Vagina (tissue), 2 donors: ENCODE results near the gene EHMT2.

Experiments used
- POLR2A ChIP-seq, 2 donors: fragments of 450-650 bp; IDR thresholded peaks; one replicate each; pipeline ENCODE4 v1.6.1; 2017; ENCODE audit warnings: antibody characterized with exemption in 2 of 2, mild to moderate bottlenecking in 2 of 2, moderate library complexity in 2 of 2
- POLR2AphosphoS5 ChIP-seq, 2 donors: sonication (generic); formaldehyde crosslinking; IDR thresholded peaks; one replicate each; pipeline ENCODE4 v1.9.0; 2017; ENCODE audit warnings: antibody characterized with exemption in 2 of 2, mild to moderate bottlenecking in 2 of 2, low read depth in 1 of 2; ENCODE audit not compliant: insufficient read depth in 1 of 2
- TF ChIP-seq, protein P1 (sequence below), 3 experiments: fragments of 450-650 bp in 2 of 3; fragments of 200-600 bp in 1 of 3; sonication (generic) in 1 of 3; IDR thresholded peaks; one replicate each; pipeline ENCODE4 v1.5.1; 2017 to 2019; ENCODE audit warnings: antibody characterized with exemption in 3 of 3, mild to moderate bottlenecking in 2 of 3, moderate library complexity in 2 of 3

DNA sequence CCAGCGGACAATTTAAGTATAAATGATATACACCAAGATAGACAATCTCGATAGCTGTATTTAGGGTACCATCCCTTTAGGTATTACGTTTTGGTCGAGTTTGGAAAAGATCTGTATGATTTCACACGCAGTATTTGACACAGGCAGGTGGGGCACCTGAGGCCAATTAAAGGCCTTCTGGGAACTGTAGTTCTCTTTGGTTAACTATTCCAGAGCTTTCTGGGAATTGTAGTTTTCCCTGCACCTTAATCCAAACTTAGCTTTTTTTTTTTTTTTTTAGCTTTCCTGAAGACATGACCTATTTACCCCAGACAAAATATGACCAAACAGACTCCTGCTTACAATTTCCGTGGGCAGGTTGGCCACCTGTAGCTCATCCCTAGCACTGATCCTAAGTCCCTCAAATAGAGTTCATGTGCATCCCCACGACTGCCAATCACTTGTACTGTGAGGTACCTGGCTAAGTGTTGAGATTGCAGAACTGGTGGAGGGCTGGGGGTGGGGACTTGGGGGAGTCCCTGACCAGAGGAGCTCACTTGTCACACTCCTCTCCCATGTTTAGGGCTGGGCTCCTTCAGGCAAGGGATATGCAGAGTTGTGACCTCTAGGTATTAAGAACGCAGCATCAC lies 999 bp upstream of the EHMT2 start:
- TF ChIP-seq, protein P1, sequence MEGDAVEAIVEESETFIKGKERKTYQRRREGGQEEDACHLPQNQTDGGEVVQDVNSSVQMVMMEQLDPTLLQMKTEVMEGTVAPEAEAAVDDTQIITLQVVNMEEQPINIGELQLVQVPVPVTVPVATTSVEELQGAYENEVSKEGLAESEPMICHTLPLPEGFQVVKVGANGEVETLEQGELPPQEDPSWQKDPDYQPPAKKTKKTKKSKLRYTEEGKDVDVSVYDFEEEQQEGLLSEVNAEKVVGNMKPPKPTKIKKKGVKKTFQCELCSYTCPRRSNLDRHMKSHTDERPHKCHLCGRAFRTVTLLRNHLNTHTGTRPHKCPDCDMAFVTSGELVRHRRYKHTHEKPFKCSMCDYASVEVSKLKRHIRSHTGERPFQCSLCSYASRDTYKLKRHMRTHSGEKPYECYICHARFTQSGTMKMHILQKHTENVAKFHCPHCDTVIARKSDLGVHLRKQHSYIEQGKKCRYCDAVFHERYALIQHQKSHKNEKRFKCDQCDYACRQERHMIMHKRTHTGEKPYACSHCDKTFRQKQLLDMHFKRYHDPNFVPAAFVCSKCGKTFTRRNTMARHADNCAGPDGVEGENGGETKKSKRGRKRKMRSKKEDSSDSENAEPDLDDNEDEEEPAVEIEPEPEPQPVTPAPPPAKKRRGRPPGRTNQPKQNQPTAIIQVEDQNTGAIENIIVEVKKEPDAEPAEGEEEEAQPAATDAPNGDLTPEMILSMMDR (IDR thresholded peaks at IDR 0.05) = no peak
- TF ChIP-seq POLR2A (IDR thresholded peaks at IDR 0.05) (no peak), POLR2AphosphoS5 (IDR thresholded peaks at IDR 0.05; ENCODE audit: insufficient read depth in 1 of 2, low read depth in 1 of 2) (peak in 1 of 2 donors; percentile 87)
